Cerebellar cortex (tissue), 1 donor: ENCODE measurements around the gene NARF.
A peak's percentile ranks its signal among the peaks of the same experiment; 100 is the strongest.

ENCODE experiments used
- DNase-seq: peaks from one replicate; pipeline ENCODE4 v3.0.0-alpha.2; 2015; ENCODE audit warnings: low spot score

Gene NARF

DNA sequence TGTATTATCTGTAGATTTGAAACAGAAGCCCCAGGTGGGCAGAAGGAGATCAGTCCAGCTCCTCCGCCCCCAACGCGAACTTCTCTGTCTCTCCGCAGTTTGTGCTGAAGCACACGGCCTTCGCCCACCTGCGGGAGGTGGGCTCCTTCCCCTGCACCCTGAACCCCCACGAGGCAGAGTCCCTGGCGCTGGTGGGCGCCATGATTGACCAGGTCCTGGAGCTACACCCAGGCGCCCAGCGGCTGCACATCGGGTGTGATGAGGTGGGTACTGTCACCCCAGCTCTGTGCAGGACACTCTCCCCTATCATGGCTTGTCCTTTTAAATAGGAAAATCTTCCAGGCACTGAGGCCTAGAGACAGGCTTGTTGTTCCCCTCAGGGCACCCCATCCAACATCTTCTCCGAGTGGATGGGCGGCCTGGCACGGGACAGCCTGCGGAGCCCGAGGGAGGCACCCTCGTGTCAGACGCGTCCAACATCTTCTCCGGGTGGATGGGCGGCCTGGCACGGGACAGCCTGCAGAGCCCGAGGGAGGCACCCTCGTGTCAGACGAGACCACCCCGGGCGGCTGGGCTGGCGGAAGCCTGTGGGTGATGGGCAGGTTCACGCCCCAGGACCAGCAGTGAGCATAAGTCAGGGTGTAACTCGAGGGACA is 24.9 kb upstream of the NARF start:
- no peak for DNase-seq

GRCh38 chr17:82434216-82434565 is 24.4 kb upstream of the NARF start:
- no peak for DNase-seq

DNA sequence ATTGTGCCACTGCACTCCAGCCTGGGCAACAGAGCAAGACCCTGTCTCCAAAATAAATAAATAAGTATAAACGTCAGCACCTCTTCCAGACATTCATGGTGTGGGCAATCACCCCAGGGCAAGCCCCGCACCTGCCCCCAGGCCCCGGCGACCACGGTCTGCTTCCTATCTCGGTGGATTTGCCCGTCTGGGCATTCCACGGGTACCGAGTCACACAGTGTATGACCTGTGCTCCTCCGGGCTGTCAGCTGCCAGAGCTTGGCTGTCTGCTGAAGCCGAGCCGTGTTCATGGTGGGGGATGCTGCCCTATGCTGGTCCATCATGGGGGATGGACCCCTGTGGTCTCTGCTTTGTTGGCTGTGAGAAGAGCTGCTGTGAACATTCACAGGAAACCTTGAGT is 23.4 kb upstream of the NARF start:
- no peak for DNase-seq

DNA sequence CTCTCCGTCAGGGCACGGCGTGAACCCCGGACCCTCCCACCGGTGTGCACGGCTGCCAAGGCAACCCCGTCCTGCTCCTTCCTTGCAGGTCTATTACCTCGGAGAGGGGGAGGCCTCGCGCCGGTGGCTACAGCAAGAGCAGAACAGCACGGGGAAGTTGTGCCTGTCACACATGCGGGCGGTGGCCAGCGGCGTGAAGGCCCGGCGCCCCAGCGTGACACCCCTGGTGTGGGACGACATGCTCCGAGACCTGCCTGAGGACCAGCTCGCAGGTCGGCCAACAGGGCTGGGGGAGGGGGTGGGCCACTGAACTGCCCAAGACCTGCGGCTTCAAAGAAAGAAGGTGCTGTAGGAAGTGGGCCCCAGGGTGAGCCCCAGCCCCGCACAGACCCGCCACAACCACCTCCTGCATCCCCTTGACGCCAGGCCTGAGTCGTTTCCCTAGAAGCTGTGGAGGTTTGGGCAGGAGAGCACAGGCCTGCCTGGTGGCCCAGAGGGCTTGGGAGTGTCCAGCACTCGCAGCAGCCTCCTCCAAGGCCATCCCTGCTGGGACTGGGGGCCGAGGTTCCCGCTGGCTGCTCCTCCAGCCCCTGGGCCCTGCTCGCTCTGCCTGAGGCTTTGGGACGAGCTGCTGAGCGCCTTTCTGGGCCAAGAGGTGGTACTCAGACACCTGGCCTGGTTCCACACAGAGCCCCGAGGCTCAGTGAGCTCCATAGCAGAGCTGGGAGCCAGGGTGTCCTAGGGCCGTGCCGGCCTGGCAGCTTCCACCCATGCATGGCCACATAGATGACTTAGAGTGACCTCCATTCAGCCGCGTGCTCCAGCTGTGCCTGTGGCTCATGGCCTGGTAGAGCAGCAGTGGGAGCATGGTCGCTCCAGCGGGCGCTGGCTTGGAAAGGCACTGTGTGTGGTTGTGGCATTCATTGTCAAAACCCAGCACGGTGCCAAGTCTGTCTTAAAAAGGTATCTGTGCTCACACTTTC is 22.6 kb upstream of the NARF start:
- no peak for DNase-seq

DNA sequence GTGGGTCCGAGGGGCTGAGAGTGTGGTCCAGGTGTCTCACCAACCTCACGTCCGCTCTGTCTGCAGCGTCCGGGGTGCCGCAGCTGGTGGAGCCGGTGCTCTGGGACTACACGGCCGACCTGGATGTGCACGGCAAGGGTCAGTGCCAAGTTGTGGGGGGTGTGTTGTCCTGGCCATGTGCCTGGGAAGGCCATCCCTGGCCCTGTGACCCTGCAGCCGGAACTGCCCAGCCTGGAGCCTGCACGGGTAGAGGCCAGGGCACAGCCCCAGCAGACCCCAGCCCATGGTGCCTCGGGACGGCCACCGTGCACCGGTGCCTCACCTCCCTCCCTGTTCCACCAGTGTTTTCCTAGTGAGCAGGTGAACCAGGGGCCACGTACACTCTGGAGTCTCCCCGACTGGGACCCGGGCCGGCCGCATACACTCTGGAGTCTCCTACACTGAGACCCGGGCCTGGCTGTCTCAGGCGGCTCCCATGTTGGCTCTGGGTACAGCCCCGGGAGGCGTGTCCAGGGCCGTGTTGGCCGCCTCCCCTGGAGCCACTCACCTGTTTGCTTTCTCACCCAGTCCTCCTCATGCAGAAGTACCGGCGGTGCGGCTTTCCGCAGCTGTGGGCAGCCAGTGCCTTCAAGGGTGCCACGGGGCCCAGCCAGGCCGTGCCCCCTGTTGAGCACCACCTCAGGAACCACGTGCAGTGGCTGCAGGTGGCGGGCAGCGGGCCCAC is 21.8 kb upstream of the NARF start:
- no peak for DNase-seq

- no peak for DNase-seq
These were observed 21.2 kb upstream of the NARF start for GRCh38 chr17:82437325-82437668.

- DNase-seq, result no peak
These were observed 19.9 kb upstream of the NARF start for GRCh38 chr17:82438401-82439193.

GRCh38 chr17:82439194-82439828 is 19.2 kb upstream of the NARF start:
- no peak for DNase-seq

DNA sequence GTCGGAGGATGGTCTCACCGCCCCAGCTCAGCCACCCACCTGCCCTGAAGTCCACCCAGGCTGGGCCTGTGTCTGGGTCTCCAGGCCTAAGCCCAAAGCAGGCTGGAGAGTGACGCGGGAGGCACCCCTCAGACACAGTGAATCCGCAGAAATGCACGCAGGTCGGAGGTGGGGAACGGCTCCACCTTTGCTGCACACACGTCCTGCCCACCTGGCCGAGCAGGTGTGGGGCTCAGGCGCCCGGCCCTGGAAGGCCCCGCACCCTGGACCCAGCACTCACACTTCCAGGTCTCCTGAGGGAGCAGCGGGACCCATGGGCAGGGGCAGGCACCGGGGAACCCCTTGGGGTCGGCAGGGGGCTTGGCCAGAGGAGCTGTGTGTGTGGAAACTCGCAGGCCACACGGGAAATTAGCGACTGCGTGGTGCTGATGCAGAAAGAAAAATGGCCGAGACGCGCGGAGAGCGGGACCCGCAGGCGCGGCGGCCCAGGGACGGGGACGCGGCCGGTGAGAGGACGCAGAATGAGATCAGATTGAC is 18.6 kb upstream of the NARF start:
- no peak for DNase-seq

DNA sequence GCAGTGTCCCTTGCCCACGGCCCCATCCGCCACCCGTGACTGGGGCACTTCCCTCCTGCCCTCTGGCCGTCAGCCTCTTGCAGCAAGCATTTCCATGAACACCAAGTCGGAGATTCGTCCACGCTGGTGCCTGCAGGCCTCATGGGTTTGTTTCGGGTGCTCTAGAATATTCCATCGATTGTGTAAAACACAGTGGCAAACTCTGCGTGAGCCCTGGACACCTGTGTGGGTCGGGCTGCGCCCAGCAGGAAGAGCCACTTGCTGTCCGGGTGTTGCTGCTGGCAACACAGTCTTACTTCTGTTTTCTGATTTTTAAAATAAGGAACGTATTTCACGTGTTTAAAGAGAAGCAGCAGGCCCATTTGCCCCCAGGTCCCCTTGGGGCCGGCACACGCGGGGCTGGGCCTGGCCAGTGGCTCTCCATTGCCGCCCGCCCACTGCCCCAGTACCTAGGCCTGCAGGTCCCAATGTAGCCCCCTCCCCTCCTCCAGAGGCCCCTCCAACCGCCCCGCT is 18.0 kb upstream of the NARF start:
- DNase-seq, result no peak

GRCh38 chr17:82440991-82441627 is 17.4 kb upstream of the NARF start:
- no peak for DNase-seq

DNA sequence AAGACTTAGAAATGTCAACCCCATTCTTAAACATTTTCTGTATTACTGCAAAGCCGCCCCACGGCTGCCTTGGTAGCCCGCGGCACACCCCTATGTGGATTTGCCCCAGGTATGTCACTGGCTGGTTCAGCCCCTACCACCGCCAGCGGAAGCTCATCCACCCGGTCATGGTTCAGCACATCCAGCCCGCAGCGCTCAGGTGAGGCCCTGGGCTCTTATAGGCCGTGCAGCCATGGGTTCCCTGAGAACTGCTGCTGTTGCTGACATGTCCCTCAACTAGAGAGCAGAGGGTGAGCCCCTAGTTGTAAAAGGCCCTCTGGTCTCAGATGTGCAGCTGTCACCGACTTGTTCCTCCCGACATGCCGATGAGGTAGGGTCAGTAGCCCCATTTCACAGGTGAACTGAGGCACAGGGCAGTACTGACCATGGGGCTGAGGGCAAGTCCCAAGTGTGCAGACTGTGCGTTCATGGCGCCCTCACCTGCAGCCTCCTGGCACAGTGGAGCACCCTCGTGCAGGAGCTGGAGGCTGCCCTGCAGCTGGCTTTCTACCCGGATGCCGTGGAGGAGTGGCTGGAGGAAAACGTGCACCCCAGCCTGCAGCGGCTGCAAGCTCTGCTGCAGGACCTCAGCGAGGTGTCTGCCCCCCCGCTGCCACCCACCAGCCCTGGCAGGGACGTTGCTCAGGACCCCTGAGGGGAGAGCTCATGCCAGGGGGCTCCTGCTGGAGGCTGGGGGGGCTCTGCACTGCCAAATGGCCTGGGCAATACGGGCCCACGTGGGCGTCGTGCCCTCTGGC is 16.7 kb upstream of the NARF start:
- no peak for DNase-seq

GRCh38 chr17:82442643-82443464 is 15.7 kb upstream of the NARF start:
- no peak for DNase-seq

DNA sequence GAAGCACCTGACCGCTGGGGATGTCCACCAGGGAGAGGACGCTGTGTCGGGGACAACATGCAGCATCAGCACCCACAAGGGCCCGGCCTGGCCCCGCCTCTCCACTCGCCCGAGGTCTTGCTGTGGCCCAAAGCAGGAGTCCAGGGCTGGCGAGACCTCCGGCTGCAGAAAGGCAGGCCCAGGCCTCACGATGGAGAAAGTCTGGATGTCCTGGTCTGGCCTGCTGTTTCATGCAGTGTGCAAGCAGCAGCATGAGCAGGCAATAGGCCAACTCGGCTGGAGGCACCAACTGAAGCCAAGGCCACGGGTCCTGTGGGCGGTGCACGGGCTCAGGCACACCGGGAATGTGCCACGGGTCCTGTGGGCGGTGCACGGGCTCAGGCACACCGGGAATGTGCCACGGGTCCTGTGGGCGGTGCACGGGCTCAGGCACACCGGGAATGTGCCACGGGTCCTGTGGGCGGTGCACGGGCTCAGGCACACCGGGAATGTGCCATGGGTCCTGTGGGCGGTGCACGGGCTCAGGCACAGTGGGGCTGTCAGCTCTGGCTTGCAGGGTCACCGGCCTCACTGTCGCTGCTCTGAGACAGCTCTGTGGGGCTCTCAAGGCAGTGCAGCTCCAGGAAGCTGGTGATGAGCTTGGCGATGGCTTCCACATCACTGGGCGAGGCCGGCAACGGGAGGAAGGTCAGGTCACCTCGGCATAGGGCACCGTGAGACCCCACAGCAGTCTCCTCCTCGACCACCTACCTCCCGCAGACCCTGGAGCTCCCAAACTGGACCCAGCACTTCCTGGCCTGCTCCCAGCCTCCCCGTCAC is 14.9 kb upstream of the NARF start:
- DNase-seq, result no peak

DNA sequence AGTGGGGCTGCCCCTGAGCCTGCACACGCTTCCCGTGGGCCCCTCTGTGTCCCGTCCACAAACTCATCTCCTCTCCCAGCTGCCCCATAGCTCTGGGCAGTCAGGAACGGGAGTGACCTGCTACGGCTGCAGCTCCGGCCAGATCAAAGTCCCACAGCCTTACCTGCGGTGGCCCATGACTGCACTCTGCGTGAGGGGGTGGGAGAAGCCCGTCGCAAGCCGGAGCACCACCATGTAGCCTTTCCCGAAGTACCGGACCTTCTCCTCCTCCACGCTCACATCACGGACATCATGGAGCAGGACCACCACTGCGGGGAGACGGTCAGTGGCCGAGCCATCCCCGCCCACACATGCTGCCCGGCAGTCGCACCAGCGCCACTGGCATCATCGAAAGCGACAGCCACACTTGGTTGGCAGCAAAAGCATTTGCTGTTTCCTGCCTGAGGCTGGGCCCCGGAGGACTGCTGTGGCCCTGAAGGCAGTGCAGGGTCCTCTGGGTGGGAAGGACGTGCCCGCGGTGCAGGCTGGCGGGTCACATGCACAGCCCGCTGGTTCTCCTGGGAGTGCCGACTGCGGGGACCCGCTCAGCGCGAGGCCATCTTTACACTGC is 14.2 kb upstream of the NARF start:
- no peak for DNase-seq

DNA sequence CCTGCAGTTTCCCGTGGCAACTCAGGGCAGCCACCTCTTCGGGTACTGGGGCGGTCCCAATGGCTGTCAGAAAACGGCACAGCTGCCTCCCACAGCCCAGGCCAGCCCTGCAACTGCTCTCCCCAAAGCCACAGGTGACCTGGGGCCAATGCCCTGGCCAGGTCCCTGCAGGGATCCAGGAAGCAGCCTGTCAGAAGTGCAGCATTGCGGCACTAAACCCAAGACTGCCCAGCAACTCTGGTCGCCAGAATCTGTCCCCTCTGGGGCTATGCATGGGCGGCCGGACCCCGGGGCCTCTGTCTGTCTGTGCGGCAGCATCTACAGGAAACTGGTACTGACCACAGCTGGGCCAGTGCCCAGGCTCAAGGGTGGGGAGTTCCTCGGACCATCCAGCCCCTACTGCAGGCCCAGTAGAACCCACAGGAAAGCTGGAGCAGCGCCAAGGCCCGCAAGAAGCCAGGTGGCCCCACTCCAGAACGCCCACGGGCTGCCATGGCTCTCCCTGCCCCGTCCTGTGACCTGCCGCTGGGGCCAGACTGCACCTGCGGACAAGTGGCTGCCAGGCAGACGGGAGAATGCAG is 13.5 kb upstream of the NARF start:
- peak; percentile 36 for DNase-seq

GRCh38 chr17:82445542-82445941 is 13.0 kb upstream of the NARF start:
- DNase-seq, result no peak
